Gastrocnemius medialis (tissue), 4 donors: ENCODE results near the gene PPP3CA. TPM values are rescaled to one million over a fixed set of nuclear protein-coding genes. Genes with fewer than 3 reads are reported as not detected.

Experiments
- ATAC-seq, 2 donors: fragments of 150-250 bp; one replicate each; pipeline ENCODE4 v1.9.1; 2016
- DNase-seq, 2 donors: peaks; one replicate each; pipeline ENCODE4 v3.0.0-alpha.2; 2019
- H3K27ac ChIP-seq, 4 donors: fragments of 200-600 bp; sonication (generic); 1 replicate in 1 of 4; 2 replicates in 3 of 4; pipeline ENCODE4 v1.5.1; 2016 to 2018; ENCODE audit warnings: mild to moderate bottlenecking in 2 of 4, moderate library complexity in 1 of 4
- H3K27me3 ChIP-seq, 3 donors: fragments of 200-600 bp; sonication (generic) in 2 of 3; 1 replicate in 1 of 3; 2 replicates in 2 of 3; pipeline versions ENCODE4 v1.5.1 to v1.6.0; 2016 to 2019; ENCODE audit warnings: mild to moderate bottlenecking in 1 of 3, moderate library complexity in 1 of 3
- H3K36me3 ChIP-seq, 2 donors: fragments of 200-600 bp; sonication (generic) in 1 of 2; one replicate each; pipeline ENCODE4 v1.5.1; 2017 to 2018
- H3K4me1 ChIP-seq, 2 donors: fragments of 200-600 bp; sonication (generic) in 1 of 2; one replicate each; pipeline ENCODE4 v1.5.1; 2016 to 2017; ENCODE audit warnings: mild to moderate bottlenecking in 2 of 2
- H3K4me3 ChIP-seq, 4 donors: fragments of 200-600 bp; sonication (generic) in 3 of 4; 1 replicate in 1 of 4; 2 replicates in 3 of 4; pipeline ENCODE4 v1.5.1; 2016 to 2019; ENCODE audit warnings: mild to moderate bottlenecking in 2 of 4
- H3K9me3 ChIP-seq, 3 donors: fragments of 200-600 bp; sonication (generic) in 2 of 3; 1 replicate in 1 of 3; 2 replicates in 2 of 3; pipeline ENCODE4 v1.5.1; 2016 to 2019
- POLR2A ChIP-seq, 2 donors: fragments of 450-650 bp; IDR thresholded peaks; one replicate each; pipeline ENCODE4 v1.6.1; 2017; ENCODE audit warnings: antibody characterized with exemption in 2 of 2, mild to moderate bottlenecking in 2 of 2, moderate library complexity in 2 of 2
- in situ Hi-C, 4 donors: fragments of 200-750 bp; cut with MboI; loops; one replicate each; pipeline versions ENCODE4 v1.15.0 to v1.8.0; 2017; ENCODE audit warnings: low sequenced_read_pairs in 4 of 4
- intact Hi-C: fragments of 100-400 bp; cut with DNase I; formaldehyde crosslinking; loops from one replicate; pipeline ENCODE4 v1.15.1; 2023; ENCODE audit warnings: low total_unique reads
- total RNA-seq, 4 donors: library from RNA; depleted of rRNA; stranded (reverse); fragments of >200 nt; gene quantifications; one replicate each; pipeline versions ENCODE4 v1.1.0 to v1.2.3, GENCODE V29; 2016
- TF ChIP-seq, protein P1 (sequence below), 5 experiments: fragments of 450-650 bp in 3 of 5; fragments of 200-600 bp in 2 of 5; sonication (generic) in 2 of 5; IDR thresholded peaks in 4 of 5; conservative IDR thresholded peaks in 1 of 5; 1 replicate in 4 of 5; 2 replicates in 1 of 5; pipeline ENCODE4 v1.5.1; 2016 to 2019; ENCODE audit warnings: antibody characterized with exemption in 5 of 5, mild to moderate bottlenecking in 3 of 5, moderate library complexity in 3 of 5

Gene PPP3CA
- total RNA-seq, 4 donors from 2014 or later, result 25.1 to 30.3 (median 26.7) TPM

DNA sequence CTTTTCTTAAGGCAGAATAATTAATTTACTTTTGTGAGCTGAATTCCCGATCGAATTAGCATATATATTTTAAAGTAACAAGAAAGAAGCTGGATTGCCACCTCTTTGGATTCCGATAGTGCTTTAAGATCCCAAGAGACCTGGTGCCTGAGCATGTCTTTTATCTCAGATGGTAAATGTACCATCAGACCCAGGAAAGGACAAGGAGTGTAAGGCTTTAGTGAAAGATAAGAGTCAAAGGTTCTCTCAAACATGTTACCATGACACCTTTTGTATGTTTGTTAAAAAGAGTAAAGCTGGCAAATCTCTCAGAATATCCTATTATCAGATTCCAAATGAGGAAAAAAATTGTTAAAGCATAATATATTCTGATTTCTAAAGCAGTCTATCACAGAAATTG is 198.8 kb downstream of the PPP3CA start:
- Histone ChIP-seq H3K4me1 (peaks cover 15 to 23% of the 10 kb centered on the region in 2 donors), H3K9me3 (no peaks in the 10 kb centered on the region), H3K36me3 (no peaks in the 10 kb centered on the region), H3K4me3 (no peak overlapping the region), H3K27ac (no peak overlapping the region), H3K27me3 (no peaks in the 10 kb centered on the region)
- in situ Hi-C loops (no loop called here), intact Hi-C loops (no loop called here)
- ATAC-seq (no peak), DNase-seq (no peak)
- TF ChIP-seq POLR2A (IDR thresholded peaks at IDR 0.05), result no peak

DNA sequence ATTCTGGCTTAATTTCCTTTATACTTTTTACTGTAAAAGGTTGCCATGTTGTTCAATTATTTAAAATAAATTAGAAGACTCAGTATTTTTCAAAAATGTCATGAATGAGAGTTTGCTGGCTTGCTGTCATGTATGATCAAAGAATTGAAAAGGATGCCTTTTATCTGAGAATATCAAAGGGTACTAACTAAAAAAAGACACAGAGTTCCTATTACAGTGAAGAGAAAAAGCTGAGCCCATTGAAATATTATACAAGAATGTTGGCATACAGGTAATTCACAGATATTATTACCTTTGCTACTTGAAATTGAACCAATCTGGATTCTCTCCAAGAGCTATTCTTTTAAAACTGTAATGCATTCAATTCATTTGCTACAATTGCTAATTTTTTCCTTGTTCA is 200.0 kb downstream of the PPP3CA start:
- no peaks in the 10 kb centered on the region for H3K9me3 ChIP-seq
- TF ChIP-seq, protein P1, sequence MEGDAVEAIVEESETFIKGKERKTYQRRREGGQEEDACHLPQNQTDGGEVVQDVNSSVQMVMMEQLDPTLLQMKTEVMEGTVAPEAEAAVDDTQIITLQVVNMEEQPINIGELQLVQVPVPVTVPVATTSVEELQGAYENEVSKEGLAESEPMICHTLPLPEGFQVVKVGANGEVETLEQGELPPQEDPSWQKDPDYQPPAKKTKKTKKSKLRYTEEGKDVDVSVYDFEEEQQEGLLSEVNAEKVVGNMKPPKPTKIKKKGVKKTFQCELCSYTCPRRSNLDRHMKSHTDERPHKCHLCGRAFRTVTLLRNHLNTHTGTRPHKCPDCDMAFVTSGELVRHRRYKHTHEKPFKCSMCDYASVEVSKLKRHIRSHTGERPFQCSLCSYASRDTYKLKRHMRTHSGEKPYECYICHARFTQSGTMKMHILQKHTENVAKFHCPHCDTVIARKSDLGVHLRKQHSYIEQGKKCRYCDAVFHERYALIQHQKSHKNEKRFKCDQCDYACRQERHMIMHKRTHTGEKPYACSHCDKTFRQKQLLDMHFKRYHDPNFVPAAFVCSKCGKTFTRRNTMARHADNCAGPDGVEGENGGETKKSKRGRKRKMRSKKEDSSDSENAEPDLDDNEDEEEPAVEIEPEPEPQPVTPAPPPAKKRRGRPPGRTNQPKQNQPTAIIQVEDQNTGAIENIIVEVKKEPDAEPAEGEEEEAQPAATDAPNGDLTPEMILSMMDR (IDR thresholded peaks at IDR 0.05 in 4 of 5, conservative IDR thresholded peaks at IDR 0.05 in 1 of 5), result no peak
- no peak for TF ChIP-seq POLR2A (IDR thresholded peaks at IDR 0.05)
- intact Hi-C loops (no loop called here), in situ Hi-C loops (no loop called here)
- H3K4me3 ChIP-seq, result no peak overlapping the region
- no peak overlapping the region for H3K27ac ChIP-seq
- ATAC-seq, result no peak
- H3K4me1 ChIP-seq, result peaks cover 15 to 23% of the 10 kb centered on the region in 2 donors
- no peaks in the 10 kb centered on the region for H3K27me3 ChIP-seq
- H3K36me3 ChIP-seq, result no peaks in the 10 kb centered on the region
- no peak for DNase-seq

DNA sequence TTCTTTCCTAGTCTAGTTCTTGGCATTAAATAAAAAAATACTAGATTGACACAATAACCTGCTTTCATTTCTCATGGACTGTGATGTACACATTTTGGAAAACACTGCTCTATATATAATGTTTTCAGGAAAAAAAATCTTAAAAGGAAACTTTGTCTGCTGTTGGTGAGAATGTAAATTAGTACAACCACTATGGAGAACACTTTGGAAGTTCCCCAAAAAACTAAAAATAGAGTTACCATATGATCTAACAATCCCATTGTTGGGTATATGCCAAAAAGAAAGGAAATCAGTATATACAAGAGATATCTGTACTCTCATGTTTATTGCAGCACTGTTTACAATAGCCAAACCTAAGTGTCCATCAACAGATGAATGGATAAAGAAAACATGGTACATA is 202.3 kb downstream of the PPP3CA start:
- DNase-seq, result no peak
- TF ChIP-seq, protein P1 (IDR thresholded peaks at IDR 0.05 in 4 of 5, conservative IDR thresholded peaks at IDR 0.05 in 1 of 5), result no peak
- no peak for TF ChIP-seq POLR2A (IDR thresholded peaks at IDR 0.05)
- intact Hi-C loops, result no loop called here

DNA sequence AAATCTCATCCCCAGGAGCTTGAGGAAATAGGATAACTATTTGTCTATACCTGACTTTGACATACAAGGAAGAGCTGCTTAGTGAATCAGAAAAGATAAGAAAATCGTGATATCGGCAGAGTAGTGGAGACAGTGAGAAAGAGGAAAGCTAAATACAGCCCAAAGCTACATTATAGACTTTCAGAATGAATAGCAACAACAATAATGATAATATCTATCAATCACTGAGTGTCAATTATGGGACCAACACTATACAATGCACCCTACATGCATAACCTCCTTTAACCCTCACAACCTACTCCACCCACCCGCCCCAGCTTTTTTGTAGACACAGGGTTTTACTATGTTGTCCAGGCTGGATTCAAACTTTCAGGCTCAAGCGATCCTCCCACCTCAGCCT is 205.1 kb downstream of the PPP3CA start:
- Histone ChIP-seq H3K27me3 (no peaks in the 10 kb centered on the region), H3K9me3 (no peaks in the 10 kb centered on the region), H3K27ac (no peak overlapping the region), H3K36me3 (no peaks in the 10 kb centered on the region), H3K4me3 (no peak overlapping the region), H3K4me1 (peaks cover 4 to 19% of the 10 kb centered on the region in 2 donors)
- intact Hi-C loops (no loop called here), in situ Hi-C loops (no loop called here)
- DNase-seq, result no peak
- TF ChIP-seq, protein P1 (IDR thresholded peaks at IDR 0.05 in 4 of 5, conservative IDR thresholded peaks at IDR 0.05 in 1 of 5), result no peak
- no peak for TF ChIP-seq POLR2A (IDR thresholded peaks at IDR 0.05)
- no peak for ATAC-seq

More for the DNA sequence above, 202.3 kb downstream of the PPP3CA start:
- no peaks in the 10 kb centered on the region for H3K27me3 ChIP-seq
- H3K4me1 ChIP-seq, result peaks cover 15 to 32% of the 10 kb centered on the region in 2 donors
- H3K4me3 ChIP-seq, result no peak overlapping the region
- no peaks in the 10 kb centered on the region for H3K36me3 ChIP-seq
- no peaks in the 10 kb centered on the region for H3K9me3 ChIP-seq
- no peak overlapping the region for H3K27ac ChIP-seq
- in situ Hi-C loops, result no loop called here
- ATAC-seq, result no peak

DNA sequence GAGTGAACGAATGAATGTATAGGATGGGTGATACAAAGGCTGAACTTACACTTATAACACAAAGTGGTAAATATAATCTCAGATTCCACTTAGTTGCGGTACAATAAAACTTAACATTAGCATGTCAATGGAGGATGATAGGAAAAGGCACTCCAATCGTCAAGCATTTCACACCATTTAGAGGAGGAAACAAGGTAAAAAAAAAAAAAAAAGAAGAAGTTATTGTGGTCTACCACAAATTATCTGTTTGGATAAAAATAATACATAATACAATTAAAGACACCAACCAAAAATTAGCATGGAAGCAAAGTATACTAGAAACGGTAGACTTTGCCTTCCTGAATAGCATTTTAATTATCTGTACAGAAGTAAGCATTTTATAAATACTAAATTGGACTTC is 205.5 kb downstream of the PPP3CA start:
- intact Hi-C loops (no loop called here), in situ Hi-C loops (no loop called here)
- Histone ChIP-seq H3K36me3 (no peaks in the 10 kb centered on the region), H3K4me1 (peaks cover 0 to 19% of the 10 kb centered on the region in 2 donors), H3K27me3 (no peaks in the 10 kb centered on the region), H3K27ac (no peak overlapping the region), H3K4me3 (no peak overlapping the region), H3K9me3 (no peaks in the 10 kb centered on the region)
- ATAC-seq (no peak), DNase-seq (no peak)
- TF ChIP-seq, protein P1 (IDR thresholded peaks at IDR 0.05 in 4 of 5, conservative IDR thresholded peaks at IDR 0.05 in 1 of 5), result no peak
- TF ChIP-seq POLR2A (IDR thresholded peaks at IDR 0.05), result no peak
